GM19395 (cell line): ENCODE results near the gene EPHA4.
A peak's percentile ranks its signal among the peaks of the same experiment; 100 is the strongest.

Experiments used
- ATAC-seq: cut with Tn5 transposase; IDR thresholded peaks from one replicate; pipeline ENCODE4 v1.9.1; 2021; ENCODE audit warnings: mild to moderate bottlenecking, moderate library complexity; ENCODE audit not compliant: unreplicated experiment

Gene EPHA4

GRCh38 chr2:221480821-221481220 is 91.3 kb downstream of the EPHA4 start:
- ATAC-seq = no peak

- no peak for ATAC-seq
These were observed 91.9 kb downstream of the EPHA4 start for GRCh38 chr2:221480163-221480562.

GRCh38 chr2:221478485-221478863 is 93.6 kb downstream of the EPHA4 start:
- no peak for ATAC-seq

- no peak for ATAC-seq
These were observed 94.2 kb downstream of the EPHA4 start for GRCh38 chr2:221477714-221478484.

- ATAC-seq = no peak
These were observed 95.9 kb downstream of the EPHA4 start for GRCh38 chr2:221476195-221476594.

GRCh38 chr2:221473451-221473850 is 98.7 kb downstream of the EPHA4 start:
- no peak for ATAC-seq

- ATAC-seq = no peak
These were observed 103.8 kb downstream of the EPHA4 start for GRCh38 chr2:221468317-221468716.

- ATAC-seq = no peak
These were observed 104.5 kb downstream of the EPHA4 start for GRCh38 chr2:221467610-221468009.

GRCh38 chr2:221466744-221467143 is 105.4 kb downstream of the EPHA4 start:
- no peak for ATAC-seq

GRCh38 chr2:221465776-221466175 is 106.3 kb downstream of the EPHA4 start:
- peak; percentile 82 for ATAC-seq

- ATAC-seq = no peak
These were observed 107.1 kb downstream of the EPHA4 start for GRCh38 chr2:221464971-221465370.

- ATAC-seq = no peak
These were observed 108.7 kb downstream of the EPHA4 start for GRCh38 chr2:221463241-221463896.

- no peak for ATAC-seq
These were observed 110.2 kb downstream of the EPHA4 start for GRCh38 chr2:221461901-221462300.

GRCh38 chr2:221460136-221460535 is 112.0 kb downstream of the EPHA4 start:
- ATAC-seq = no peak

GRCh38 chr2:221458578-221458977 is 113.5 kb downstream of the EPHA4 start:
- ATAC-seq = no peak

- no peak for ATAC-seq
These were observed 116.9 kb downstream of the EPHA4 start for GRCh38 chr2:221455214-221455613.

- ATAC-seq = no peak
These were observed 117.5 kb downstream of the EPHA4 start for GRCh38 chr2:221454459-221455105.

GRCh38 chr2:221451862-221452788 is 120.0 kb downstream of the EPHA4 start:
- ATAC-seq = no peak

GRCh38 chr2:221450280-221450679 is 121.8 kb downstream of the EPHA4 start:
- no peak for ATAC-seq

- no peak for ATAC-seq
These were observed 122.7 kb downstream of the EPHA4 start for GRCh38 chr2:221449406-221449805.

- ATAC-seq = no peak
These were observed 123.2 kb downstream of the EPHA4 start for GRCh38 chr2:221448844-221449390.
